Right forelimb (tissue), 1 donor: Measurements from ENCODE around the gene KRTAP10-2.
"Not testable (repeated sequence)": the region's sequence is repeated elsewhere in the genome, so short reads cannot be mapped to it uniquely, and the experiment has no call there.

Experiments used
- DNase-seq: peaks from one replicate; pipeline ENCODE4 v3.0.0-alpha.2; 2018

Gene KRTAP10-2

GRCh38 chr21:44551340-44551961, at the start of gene KRTAP10-2:
Gene KRTAP10-2, minus strand, starts transcription at chr21:44551505. Its CDS starts 47 bp downstream, at chr21:44551458.
- peak; percentile 23 for DNase-seq

- DNase-seq: not testable (repeated sequence)
These were observed 49.8 kb upstream of the KRTAP10-2 start for GRCh38 chr21:44601091-44601490.

GRCh38 chr21:44600118-44600978, 49.0 kb upstream of the KRTAP10-2 start, which contains the start of gene KRTAP10-7:
Gene KRTAP10-7, plus strand, starts transcription at chr21:44600597. Its CDS starts 25 bp downstream, at chr21:44600622.
- not testable (repeated sequence) for DNase-seq

GRCh38 chr21:44599264-44600029, 48.1 kb upstream of the KRTAP10-2 start:
- DNase-seq: no peak

- no peak for DNase-seq
These were observed 46.8 kb upstream of the KRTAP10-2 start for GRCh38 chr21:44598061-44598460.

DNA sequence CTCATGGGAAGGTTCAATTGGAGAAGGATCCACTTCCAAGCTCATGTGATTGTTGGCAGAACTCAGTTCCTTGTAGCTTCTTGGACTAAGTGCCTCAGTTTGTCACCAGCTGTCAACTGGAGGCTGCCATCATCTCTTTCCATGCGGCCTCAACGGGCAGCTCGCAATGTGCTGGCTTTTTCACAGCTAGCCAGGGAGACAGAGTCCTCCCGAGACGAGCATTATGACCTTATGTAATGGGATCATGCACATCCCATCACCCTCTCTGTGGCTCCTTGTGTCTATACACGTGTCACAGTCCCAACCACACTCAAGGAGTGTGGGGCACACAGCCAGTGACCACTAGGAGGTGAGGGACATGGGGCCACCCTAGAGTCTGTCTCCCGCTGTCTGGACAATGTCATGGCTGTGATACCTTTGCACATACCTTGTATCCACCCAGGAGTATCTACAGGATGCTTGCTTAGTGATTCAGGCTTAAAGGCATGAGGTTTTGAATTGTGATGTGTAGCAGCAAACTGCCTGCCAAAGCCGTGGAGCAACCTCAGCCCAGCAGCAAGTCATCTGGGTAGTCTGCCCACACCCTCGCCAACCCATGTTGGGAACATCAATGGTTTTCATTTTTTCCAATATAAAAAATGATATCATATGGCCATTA, 44.9 kb upstream of the KRTAP10-2 start:
- DNase-seq: peak; percentile 19

DNA sequence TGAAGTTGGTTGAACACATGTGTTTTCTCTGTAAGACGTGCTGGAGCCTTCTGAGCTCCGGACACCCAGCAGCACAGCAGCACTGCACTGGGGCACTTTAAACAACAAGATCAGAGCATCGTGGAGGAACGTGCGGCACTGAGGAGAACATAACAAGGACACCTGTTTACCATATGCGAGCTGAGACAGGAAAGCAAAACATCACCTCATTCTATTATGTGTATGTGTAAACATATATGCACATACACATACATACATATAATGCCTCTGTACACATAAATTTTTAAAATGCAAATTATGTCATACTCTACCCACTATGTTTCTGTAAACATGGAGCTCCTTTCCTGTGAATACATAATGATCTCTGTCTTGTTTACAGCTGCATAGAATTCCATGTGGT, 44.2 kb upstream of the KRTAP10-2 start:
- DNase-seq: no peak

DNA sequence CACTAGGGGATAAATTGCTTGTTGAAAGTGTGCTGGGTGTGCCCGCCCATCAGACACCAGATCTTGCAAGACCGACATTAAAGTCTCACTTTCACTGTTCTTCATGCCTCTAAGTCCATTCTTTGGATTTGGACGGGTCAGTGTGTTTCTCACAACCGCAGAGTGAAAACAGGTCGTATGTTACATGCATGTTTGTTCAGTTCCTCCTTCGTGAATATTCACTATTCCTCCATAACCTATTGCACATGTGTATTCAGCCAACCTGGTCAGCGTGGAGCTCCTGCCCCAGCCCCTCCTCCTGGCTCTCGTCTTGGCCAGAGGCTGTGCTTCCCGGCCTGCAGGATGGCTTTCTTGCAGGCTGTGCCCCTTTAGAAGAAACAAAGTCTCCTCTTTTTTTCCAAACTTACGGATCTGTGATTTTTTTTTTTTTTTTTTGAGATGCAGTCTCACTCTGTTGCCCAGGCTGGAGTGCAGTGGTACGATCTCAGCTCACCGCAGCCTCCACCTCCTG, 43.2 kb upstream of the KRTAP10-2 start:
- no peak for DNase-seq

- peak; percentile 43 for DNase-seq
These were observed 42.5 kb upstream of the KRTAP10-2 start for GRCh38 chr21:44593598-44594405.

DNA sequence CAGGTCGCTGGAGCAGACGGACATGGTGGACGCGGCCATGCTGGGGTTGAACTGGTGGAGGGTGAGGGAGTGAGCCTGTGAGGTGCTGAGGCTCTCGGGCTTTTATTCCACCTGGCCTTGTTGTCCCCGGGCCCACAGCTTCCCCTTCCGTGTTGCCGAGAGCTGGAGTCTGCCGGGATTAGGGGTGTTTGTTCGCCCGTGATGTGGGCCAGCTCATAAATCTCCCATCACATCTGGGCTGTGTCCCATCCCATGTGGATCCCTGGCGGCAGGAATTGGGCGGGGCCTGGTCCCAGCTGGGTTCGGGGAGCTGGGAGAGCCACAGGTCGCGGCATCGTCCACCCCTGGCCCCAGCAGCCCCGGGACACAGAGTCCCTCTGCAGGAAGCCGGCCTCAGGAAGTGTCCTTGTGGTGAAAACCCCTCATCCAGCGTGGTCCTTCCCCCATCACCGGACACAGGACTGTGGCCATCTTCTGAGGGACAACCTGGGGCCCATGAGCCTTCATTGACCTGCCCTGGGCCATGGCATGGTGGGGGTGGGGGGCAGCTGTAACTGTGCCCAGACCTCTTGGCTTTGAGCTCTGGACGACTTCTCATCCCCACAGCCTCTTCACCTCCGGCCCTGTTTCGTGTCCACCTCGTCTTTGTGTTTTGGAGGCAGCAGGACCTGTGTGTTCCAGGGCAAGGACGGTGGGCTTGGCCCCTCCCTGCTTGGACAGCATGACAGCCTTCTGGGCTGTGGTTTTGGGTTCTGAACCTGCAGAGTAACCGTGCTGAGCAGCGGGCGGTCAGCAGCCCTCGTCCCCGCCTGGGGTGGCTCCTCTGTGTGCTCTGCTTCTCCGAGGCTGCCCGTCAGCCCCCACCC, 41.4 kb upstream of the KRTAP10-2 start, which contains the start of gene KRTAP10-6:
Gene KRTAP10-6 (minus strand): TSS at position 60 of the 866 bp plus-strand sequence. CDS start 21 bp downstream, at position 39.
- DNase-seq: peak; percentile 29

GRCh38 chr21:44591801-44592130, 40.5 kb upstream of the KRTAP10-2 start:
- DNase-seq: peak; percentile 32

DNA sequence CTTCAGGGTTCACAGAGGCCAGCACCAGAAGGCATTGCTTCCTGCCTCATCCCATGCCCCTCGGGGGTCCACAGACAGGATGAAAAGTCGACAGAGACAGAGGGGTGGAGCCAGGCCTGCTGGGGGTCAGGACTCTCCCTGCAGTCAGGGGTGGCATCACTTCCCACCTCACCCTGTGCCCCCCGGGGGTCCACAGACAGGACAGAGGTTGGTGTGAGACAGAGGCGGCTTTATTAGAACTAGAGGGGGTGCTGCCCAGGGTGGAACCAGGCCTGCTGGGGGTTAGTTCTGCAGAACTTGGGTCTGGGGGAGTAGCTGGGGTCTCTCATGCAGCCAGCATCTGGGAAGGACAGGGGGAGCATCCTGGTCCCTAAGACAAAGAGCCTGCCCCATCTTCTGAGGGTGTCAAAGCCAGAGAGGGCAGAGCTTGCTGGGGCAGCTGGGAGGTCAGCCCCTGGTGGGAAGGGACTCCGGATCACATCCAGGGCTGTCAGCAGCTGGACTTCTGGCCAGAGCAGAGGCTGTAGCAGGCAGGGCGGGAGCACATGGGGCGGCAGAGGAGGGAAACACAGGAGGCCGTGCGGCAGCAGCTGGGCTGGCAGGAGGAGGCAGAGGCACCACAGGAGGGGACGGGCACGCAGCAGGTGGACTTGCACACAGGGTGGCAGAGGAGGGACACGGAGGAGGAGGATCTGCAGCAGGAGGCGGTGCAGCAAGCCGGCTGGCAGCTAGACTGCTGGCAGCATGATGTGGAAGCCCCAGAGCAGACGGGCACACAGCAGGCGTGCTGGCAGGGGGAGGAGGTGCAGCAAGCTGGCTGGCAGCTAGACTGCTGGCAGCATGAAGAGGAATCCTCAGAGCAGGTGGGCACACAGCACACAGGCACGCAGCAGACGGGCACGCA, 39.8 kb upstream of the KRTAP10-2 start:
- peak; percentile 32 for DNase-seq

DNA sequence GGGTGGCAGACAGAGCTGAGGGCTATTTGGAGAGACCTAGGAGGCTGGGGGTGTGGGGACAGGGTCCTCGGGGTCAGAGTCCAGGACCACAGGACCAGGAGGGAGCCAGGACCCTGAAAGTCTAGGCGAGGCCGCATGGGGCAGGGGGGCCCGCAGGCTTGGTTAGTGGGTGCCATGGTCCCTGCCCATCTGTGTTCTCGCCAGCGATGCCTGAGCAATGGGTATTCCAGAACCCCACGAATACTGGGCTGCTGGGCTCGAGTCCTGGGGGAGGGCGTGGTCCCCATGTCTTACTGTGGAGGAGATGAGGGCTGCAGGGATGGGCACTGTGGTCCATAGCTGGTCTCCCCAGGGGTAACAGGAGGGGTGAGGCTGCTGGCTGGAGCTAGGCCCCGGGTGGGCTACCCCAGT, 39.0 kb upstream of the KRTAP10-2 start:
- no peak for DNase-seq

- peak; percentile 21 for DNase-seq
These were observed 38.4 kb upstream of the KRTAP10-2 start for GRCh38 chr21:44589586-44590305.

DNA sequence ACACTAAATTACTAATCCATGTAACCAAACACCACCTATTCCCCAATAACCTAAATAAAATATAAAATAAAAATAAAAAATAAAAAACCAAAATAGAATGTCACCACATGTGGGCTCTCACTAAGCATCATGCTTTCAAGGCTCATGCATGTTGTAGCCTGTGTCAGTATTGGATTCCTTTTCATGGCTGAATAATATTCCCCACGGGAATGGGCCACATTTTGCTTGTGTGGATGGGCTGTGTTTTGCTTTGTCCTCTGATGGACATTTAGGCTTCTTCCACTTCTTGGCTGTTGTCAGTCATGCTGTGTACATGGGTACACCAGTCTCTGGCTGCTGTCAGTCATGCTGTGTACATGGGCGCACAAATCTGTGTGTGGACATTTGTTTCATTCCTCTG, 37.8 kb upstream of the KRTAP10-2 start:
- DNase-seq: no peak

DNA sequence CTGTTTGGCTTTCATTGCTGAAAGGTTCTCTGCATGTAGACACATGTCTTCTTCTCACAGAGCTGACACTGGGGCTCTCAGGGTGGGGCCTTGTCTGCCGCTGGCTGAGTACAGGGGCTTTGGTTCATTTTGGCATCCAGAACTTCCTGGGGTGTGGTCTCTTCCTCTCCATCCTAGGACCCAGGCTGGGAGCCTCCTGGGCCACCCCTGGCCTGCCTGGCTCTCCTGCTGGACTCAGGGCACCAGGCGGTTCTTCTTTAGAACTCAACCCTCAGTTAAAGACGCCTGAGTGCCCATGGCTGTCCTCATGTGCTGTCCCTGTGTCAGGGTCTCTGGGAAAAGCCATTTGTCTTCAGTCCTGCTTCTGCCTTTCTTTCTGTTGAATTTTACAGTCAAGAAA, 34.6 kb upstream of the KRTAP10-2 start:
- DNase-seq: no peak

DNA sequence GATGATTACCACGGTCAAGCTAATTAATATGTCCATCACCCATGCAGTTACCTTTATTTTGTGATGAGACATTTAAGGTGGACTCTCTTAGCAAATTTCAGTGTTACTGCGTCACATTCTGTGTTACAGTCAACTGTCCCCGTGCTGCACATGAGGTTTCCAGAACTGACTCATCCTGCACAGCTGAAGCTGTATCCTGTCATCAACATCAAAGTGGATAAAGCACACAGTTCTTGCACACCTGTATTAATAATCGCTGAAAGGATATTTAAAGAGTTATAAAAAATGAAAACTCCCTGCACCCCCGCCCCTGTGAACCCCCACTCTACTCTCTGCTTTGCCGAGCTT, 32.5 kb upstream of the KRTAP10-2 start:
- no peak for DNase-seq

- peak; percentile 48 for DNase-seq
These were observed 31.9 kb upstream of the KRTAP10-2 start for GRCh38 chr21:44583089-44583799.
